HG03066 (cell line): ENCODE results near the gene ETV3L.
"Not testable (repeated sequence)": the region's sequence is repeated elsewhere in the genome, so short reads cannot be mapped to it uniquely, and the experiment has no call there.

Source experiments
- ATAC-seq: cut with Tn5 transposase; IDR thresholded peaks from one replicate; pipeline ENCODE4 v1.9.1; 2021; ENCODE audit warnings: low read depth; ENCODE audit not compliant: unreplicated experiment

The ETV3L gene

DNA sequence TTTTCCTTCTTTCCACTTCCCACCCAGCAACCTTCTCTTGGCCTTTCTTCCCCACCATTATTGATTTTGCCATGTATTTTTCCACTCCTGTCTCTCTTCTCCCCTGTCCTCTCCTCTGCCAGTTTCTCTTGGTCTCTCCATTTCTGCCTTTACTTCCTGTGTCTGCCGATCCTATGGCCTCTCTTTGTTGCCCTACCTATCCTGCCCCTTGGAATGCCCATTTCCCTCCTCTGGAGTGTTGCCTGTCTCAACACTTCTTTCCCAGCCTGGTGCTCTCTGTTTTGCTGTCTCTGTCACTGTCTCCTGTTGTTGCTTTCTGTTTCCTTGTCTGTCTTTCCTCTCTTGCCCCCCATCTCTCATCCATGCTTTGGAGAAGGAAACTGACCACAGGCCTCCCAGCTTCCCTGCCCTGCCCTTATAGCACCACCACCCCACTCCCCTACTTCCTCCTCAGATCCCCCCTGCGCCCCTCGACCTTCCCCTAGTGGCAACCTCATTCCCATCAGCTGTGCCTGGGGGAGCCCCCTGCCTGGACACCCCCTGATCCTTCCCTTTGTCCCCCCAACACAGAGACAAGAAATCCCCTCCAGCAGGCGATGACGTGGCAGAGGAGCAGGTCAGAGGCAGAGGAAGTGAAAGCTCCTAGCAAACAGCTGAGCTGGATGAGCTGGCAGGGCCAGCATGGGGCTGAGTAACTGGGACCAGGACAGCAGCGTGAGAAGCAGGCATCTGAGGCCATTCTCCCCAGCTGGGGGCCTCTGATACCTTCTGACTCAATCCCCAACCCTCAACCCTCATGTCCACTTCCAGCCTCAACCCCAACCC, 6.6 kb upstream of the ETV3L start:
- peak; percentile 63 for ATAC-seq

DNA sequence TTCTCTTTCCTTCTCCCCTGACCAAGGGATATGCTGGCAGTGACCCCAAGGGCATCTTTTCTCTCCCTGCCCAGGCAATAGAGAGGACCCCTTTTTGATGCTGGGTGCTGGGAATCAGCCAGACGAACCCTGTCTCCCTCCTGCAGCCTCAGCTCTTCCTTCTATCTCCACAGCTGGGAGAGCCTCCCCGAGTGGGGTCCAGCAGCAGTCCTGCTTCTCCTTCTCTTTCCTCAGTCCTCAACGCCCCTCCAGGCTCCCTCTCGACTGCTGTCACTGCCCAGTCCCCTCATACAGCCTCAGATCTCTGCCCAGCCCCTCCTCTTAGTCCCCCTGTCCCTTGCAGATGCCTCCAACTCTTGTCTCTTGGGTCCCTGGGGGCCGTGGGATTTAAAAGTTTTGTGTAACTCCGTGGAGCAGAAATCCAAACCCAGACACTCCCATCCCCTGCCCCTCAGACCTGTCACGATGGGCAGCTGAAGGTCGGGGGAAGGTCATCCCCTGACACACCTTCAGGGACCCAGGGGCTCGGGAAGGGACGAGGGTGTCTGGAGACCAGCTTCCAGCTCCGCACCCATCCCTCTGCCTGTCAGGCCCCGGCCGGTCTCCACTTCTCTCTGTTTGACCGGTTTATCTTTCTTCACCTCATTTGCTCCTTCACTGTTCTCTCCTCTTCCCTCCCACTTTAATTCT, 5.8 kb upstream of the ETV3L start:
- no peak for ATAC-seq

DNA sequence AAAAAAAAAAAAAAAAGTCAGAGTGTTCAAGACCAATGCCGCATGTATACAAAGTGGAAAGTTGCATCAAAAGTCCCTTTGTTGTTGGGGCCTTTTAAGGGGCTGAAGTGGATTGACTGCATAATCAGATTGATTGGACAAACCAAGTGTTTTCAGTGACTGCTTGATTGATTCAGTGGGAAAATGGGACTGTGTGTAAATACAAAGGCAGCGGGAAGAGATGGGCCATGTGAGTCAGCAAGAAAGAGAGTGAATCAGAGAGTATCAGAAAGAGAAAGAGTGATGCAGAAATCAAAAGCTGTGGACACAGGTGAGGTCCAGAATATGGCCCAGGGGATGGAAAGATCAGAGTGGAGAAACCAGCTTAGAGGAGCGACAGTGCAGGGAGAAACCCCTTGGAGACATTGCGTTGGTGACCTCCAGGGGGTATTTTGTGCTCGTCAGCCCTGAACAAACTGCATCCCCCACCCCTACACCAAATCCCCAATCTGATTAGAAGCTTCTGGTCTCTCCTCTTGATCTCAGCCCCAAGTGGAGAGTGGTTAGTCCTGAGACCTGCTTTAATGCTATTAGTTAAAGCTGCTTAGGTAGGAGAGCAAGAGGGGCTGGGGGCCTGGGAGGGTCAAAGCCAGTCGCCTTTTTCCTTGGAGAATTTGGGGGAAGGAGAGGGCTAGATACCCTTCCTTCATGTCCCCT, 5.1 kb upstream of the ETV3L start:
- ATAC-seq = no peak

DNA sequence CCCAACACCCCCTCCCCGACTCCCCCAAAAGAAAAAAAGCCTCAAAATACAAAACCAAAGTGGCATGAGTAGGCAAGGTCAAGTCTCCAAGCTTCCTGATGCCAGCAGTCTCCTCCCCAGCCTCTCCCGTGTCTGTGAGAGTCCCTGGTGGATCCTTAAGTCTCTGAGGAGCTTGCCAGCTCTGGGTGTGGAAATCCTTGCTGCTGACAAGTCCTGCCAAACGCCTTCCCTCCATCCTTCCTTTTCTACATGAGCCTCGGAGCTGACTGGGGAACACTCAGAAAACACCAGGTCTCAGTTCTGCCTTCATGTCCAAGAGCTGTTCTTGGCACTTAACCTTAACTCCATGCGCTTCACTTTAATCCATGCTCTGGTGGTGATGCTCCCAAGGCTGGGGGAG, 3.7 kb upstream of the ETV3L start:
- ATAC-seq = no peak

DNA sequence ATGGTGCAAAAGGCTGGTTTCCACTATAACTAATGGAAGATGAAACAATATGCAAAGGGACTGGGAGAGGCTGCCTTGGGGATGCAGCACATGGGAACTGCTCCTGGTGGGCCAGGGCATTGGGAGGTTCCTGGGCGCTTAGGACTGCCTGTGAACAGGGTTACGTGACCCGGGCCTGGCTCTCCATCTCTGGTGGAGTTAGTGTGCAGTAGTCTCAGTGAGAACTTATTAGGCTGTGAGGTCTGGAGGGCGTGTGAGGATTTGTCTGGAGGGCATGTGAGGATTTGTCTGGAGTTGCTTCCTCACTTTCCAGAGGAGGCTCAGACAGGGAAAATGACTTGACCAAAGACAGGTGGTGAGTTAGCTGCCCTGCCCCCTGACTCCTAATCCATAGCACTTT, 1.5 kb upstream of the ETV3L start:
- ATAC-seq = no peak

DNA sequence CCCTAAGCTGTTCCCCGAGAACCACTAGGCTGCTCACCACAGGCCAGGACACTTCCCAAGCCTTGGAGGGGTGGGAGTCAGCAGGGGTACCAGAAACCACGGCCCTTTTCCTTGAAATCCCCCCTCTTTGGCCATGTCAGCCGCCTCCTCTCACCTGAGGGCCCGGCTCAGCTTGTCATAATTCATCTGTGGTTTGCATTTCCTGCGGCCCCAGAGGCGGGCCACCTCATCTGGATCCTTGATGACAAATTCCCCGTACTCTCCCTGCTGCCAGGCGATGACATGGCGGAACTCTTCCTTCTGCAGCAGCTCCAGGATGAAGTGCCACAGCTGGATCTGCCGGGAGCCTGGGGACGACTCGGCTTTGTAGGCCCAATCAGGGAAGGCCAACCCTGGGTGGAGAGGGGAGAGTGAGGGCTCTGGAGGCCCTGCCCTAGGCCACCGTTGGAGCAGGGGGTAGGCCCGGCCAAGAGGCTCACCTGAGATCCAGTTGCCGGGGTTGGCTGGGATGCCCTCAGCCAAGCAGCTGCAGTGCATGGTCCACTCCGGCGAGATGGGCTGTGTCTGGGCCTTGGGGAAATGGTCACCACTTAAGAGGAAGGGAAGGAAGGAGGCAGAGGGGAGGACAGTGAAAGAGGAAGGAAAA, 498 bp downstream of the ETV3L start:
- ATAC-seq = not testable (repeated sequence)

DNA sequence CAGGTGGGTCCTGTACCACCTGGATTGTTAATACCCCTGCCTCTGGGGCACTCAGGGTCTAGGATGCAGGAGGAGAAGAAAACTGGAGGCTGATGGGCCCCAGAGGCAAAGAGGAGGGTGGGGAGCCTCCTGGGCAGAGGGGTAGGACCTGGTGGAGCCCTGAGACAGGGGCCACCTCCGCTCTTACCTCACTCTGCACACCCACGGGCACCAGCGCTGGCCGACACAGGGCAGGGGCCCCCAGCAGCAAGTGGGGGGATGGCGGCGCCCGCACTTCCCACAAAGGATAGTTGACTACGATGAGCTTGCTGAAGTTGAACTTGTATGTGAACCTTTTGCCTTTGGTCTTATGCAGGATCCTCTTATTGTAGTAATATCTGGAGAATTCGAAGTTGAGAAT, 1.1 kb downstream of the ETV3L start:
- ATAC-seq = no peak

DNA sequence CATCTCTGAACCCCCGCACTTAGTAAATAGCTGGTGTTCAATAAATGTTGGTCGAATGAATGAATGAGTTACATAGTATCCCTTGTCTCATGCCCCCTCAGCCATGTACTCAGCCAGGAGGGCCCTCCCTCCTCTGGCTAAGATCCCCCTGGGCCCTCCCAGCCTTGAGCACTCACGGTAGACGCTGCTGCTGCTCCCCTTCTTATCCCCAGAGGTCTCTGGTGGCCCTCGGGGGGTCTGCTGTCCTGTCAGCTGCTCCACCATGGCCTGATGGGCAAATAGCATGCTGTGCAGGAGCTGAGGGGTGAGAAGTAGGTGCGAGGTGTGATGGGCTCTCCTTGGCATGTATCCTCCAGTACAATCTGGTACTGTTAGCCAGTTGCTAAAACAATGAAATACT, 1.9 kb downstream of the ETV3L start:
- ATAC-seq = no peak

DNA sequence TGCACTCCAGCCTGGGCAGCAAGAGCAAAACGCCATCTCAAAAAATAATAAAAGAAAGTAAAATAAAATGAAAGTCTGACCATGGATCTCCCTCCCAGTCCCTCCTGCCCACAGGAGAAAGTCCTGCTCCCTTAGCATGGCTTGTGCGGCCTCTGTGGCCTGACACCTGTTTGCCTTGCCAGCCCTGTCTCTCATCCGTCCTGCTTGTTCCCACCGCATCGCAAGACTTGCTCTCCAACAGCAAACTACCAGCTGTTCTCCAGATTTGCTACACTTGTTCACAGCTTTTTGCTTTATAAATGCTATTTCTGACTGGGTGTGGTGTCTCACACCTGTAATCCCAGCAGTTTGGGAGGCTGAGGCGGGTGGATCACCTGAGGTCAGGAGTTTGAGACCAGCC, 2.7 kb downstream of the ETV3L start:
- no peak for ATAC-seq

DNA sequence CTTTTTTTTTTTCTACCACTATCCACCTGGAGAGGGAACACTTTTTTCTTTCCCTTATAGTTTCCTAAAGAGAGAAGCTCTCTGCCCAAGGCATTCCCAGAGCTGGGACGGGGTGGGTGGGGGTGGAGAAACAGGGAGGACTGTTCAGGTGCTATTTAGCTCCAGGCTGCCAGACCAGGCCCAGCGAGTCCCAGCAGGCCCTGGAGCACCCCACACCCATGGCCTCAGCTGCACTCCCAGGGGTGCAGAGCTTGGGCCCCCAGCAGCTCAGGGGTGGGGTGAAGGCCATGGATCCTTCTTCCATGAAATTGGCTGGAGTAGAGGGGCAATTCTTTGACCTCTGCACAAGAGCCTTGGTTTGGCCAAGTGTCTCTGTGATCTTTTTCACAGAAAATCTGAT, 4.1 kb downstream of the ETV3L start:
- ATAC-seq = no peak

DNA sequence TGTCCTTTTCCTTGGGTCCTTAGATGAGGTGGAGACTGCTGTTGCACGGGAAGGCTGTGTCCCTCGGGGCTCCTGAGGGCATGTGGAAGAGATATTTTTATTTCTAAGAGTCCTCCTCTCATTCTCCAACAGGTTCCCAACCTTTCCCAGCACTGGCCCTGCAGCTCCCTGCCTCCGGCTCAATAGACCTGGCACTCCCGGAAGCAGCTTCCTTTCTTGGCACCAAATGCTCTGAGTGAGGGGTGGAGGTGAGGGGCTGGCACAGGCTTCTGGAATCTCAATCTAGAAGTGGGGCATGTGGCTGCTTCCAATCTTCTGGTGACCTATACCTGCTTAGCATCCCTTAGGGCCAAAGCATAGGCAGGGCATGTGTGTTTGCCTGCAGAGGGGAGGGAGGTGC, 4.5 kb downstream of the ETV3L start:
- ATAC-seq = no peak

DNA sequence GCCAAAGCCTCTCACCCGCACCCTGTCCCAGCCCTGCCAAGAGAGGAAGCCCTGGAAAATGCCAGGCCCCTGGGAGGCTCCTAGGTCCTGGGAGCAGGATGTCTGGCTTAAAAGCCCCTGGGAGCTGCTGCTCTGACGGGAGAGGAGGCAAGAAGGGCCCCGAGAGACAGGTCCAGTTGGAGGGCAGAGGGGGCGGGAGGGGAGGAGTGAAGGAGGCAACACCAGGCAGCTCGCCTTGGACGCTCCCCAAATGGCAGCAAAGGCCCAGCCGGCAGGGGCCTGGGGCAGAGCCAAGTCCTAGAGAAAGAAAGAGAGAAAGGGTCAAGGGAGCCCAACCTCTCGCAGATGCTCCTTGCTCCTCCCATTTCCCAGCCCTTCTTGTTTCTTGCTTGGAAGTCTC, 6.8 kb downstream of the ETV3L start:
- no peak for ATAC-seq

DNA sequence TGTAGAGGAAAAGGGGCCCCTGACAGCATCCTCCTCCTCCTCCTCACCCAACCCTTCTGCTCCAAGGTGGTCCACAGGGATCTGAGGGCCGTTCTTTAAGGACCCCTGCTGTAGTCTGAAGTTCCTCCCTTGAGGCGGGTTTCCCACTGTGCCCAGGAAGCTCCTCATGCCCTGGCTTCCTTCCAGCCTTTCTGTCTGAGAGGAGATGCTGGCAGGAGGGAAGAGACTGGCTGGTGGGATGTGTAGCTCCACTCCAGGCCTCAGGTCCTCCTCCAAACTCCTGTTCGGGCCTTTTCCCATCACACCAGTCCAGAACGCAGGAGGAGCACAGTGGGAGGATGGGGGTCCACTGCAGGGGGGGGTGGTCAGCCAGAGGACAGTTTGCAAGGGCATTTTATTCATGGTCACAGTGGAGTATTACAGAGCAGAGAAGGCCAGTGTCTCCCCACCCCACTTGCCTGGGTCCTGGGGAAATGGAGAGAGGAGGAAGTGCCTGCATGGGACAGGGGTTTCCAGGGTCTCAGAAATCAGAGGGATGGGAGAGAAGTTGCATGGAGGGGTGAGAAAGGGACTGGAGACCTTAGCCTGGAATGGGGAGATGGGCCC, 7.8 kb downstream of the ETV3L start:
- ATAC-seq = no peak

DNA sequence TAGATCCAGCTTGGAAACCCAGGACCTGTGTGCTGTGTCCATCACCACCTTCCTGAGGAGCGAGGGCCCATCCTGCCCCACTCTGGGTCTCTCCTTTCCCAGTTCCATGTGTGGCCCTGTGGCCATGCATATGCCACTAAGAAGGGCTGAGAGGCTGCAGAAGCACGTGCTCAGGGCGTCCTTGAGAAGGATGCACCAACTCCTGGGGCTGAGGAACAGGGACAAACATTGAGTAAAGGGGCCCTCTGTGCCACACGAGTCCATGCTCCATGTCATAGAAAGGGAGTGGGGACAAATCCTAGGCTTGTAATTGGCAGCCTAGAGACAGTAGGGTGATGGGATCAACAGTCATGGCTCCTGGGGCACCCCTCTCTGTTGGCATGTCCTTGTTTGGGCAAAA, 8.4 kb downstream of the ETV3L start:
- ATAC-seq = no peak

DNA sequence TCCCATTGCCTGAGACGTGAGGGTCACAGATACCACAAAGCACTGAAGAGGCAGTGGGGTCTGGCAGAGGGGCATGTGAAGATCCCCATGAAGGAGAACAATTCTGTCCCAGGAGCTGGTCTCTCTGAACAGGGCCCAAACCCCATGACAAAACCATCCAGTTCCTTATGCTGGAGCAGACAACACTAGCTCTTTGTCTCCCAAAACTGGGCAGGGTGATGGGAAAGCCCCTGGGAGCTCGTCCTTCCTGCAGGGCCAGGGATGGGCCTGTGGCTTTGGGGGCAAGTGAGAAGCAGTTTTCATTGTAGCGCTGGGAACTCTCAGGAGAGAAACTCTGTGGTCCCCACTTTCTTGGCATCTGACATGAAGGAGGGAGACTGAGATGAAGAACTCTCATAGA, 8.8 kb downstream of the ETV3L start:
- no peak for ATAC-seq

DNA sequence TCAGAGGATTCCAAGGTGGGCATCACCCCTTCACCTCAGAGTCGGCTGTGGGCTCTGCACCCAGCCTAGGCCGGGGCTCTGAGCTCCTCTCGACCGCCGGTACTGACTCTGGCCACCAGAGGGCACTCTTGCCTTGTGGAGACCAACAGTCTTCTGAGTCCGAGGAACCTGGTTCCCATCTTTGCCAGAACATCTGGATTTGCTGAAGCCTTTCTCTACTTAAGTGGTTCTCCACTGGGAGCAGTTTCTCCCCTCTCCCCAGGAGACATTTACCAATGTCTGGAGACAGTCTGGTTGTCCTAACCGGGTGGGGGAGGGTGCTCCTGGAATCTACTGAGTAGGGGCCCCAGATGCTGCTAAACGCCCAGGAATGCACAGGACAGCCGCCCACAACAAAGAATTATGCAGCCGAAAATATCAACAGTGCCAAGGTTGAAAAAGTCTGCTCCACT, 9.4 kb downstream of the ETV3L start:
- ATAC-seq = no peak

DNA sequence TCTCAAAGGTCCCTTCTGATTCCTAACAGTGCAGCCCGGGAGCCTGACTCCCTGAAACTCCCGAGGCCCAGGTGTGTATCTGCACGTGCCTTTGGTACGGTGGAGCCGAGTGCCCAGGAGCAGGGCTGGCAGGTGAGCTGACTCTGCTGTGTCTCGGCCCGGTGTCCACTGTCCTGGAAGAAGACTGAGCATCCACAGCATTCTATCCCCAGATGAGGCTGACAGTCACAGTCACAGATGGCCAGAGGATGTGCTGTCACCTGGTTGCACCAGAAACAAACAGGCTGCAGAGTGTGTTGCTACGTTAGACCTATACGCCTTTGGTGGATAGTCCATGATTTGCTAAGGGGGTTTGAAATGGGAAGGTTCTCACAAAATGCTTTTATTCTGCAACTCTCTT, 9.8 kb downstream of the ETV3L start:
- no peak for ATAC-seq

DNA sequence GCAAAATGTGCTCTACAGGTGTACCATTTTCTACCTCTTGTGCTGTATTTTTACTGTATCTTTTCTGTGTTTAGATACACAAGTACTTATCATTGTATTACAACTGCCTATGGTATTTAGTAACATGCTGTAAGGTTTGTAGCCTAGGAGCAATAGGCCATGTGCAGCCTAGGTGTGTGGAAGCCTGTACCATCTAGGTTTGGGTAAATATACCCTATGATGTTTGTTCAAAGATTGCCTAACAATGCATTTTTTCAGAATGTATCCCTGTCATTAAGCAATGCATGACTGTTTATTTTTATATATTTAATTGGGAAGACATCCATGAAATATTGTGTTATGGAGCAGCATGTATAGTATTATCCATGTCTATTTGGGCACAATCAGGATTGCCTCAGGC, 11.0 kb downstream of the ETV3L start:
- no peak for ATAC-seq

DNA sequence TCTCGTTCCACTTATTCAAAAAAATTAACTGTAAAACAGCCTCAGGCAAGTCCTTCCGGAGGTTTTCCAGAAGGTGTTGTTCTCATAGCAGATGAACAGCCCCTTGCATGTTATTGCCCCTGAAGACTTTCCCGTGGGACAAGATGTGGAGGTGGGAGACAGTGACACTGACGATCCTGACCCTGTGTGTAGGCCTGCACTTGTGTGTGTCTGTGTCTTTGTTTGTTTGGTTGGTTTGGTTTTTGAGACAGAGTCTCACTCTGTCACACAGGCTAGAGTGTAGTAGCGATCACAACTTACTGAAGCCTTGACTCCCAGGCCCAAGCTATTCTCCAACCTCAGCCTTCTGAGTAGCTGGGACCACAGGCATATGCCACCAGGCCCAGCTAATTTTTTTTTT, 12.6 kb downstream of the ETV3L start:
- ATAC-seq = no peak

DNA sequence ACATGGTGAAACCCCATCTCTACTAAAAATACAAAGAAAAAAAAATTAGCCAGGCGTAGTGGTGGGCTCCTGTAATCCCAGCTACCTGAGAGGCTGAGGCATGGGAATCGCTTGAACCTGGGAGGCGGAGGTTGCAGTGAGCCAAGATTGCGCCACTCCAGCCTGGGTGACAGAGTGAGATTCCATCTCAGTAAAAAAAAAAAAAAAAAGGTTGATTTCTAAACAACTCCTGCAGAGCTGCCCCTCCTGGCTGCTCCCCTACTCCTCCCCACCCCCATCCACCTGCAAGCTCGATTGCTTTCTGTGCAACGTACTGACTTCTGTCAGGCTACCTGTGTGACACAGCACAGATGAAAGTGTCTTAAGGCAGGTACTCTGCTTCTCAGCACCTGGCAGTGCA, 13.3 kb downstream of the ETV3L start:
- no peak for ATAC-seq

DNA sequence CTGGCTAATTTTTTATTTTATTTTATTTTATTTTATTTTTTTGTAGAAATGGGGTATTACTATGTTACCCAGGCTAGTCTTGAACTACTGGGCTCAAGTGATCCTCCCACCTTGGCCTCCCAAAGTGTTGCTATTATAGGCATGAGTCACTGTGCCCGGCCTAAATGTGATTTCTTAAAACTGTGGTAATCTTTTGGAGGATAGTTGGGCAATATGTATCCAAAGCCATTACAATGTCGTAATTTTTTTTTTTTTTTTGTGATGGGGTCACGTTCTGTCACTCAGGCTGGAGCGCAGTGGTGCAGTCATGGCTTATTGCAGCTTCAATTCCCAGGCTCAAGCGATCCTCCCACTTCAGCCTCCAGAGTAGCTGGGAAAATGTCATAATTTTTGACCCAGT, 14.2 kb downstream of the ETV3L start:
- ATAC-seq = no peak
